H9 (cell line): Measurements from ENCODE around the gene CAMTA1. TPM values are rescaled to one million over a fixed set of nuclear protein-coding genes. Genes with fewer than 3 reads are reported as not detected.

Experiments
- DNase-seq: peaks from one replicate; pipeline ENCODE4 v3.0.0-alpha.2; 2017
- H2AFZ ChIP-seq: one replicate; pipeline ENCODE4 v1.6.1; 2013; ENCODE audit warnings: mild to moderate bottlenecking, low read length, control low read depth, moderate library complexity
- H2AK5ac ChIP-seq: 2 replicates; pipeline ENCODE4 v1.6.1; 2013; ENCODE audit warnings: low read length, control low read depth, mixed read lengths; ENCODE audit not compliant: insufficient read length
- H2BK120ac ChIP-seq: one replicate; pipeline ENCODE4 v1.6.1; 2013; ENCODE audit warnings: low read depth, mild to moderate bottlenecking, low read length, control low read depth, inconsistent platforms; ENCODE audit not compliant: poor library complexity, severe bottlenecking
- H2BK12ac ChIP-seq: 2 replicates; pipeline ENCODE4 v1.6.1; 2013; ENCODE audit warnings: low read length, control low read depth, mixed read lengths, low read depth; ENCODE audit not compliant: insufficient read length
- H2BK15ac ChIP-seq: 2 replicates; pipeline ENCODE4 v1.6.1; 2013; ENCODE audit warnings: low read depth, low read length, control low read depth
- H2BK20ac ChIP-seq: one replicate; pipeline ENCODE4 v1.6.1; 2013; ENCODE audit warnings: low read depth, mild to moderate bottlenecking, low read length, control low read depth, inconsistent platforms; ENCODE audit not compliant: poor library complexity, severe bottlenecking
- H2BK5ac ChIP-seq: 2 replicates; pipeline ENCODE4 v1.6.1; 2013; ENCODE audit warnings: low read length, control low read depth, mixed read lengths; ENCODE audit not compliant: insufficient read length
- H3K14ac ChIP-seq: 2 replicates; pipeline ENCODE4 v1.6.1; 2013; ENCODE audit warnings: low read length, control low read depth; ENCODE audit not compliant: insufficient read depth
- H3K18ac ChIP-seq: 2 replicates; pipeline ENCODE4 v1.6.1; 2013; ENCODE audit warnings: low read depth, mild to moderate bottlenecking, mixed read lengths, low read length, control low read depth; ENCODE audit not compliant: insufficient read length
- H3K23ac ChIP-seq: 2 replicates; pipeline ENCODE4 v1.6.1; 2013; ENCODE audit warnings: low read length, control low read depth, mixed read lengths, low read depth; ENCODE audit not compliant: insufficient read length
- H3K23me2 ChIP-seq: 2 replicates; pipeline ENCODE4 v1.6.1; 2013; ENCODE audit warnings: low read depth, mild to moderate bottlenecking, mixed read lengths, low read length, control low read depth; ENCODE audit not compliant: insufficient read length, poor library complexity, severe bottlenecking
- H3K27ac ChIP-seq: 2 replicates; pipeline ENCODE4 v1.5.1; 2013; ENCODE audit warnings: low read length, control low read depth, mixed read lengths, low read depth; ENCODE audit not compliant: insufficient read length
- H3K27me3 ChIP-seq: 2 replicates; pipeline ENCODE4 v1.6.1; 2013; ENCODE audit warnings: low read length, control low read depth, inconsistent platforms; ENCODE audit not compliant: insufficient read depth
- H3K4ac ChIP-seq: 2 replicates; pipeline ENCODE4 v1.6.1; 2013; ENCODE audit warnings: low read depth, mild to moderate bottlenecking, control low read depth, inconsistent platforms, low read length, moderate library complexity
- H3K4me1 ChIP-seq: 2 replicates; pipeline ENCODE4 v1.6.1; 2013; ENCODE audit warnings: low read length, control low read depth, inconsistent platforms; ENCODE audit not compliant: insufficient read depth
- H3K4me2 ChIP-seq: 2 replicates; pipeline ENCODE4 v1.6.1; 2013; ENCODE audit warnings: low read length, control low read depth, mixed read lengths; ENCODE audit not compliant: insufficient read length, insufficient read depth
- H3K56ac ChIP-seq: 2 replicates; pipeline ENCODE4 v1.6.1; 2013; ENCODE audit warnings: low read depth, mild to moderate bottlenecking, mixed read lengths, low read length, control low read depth; ENCODE audit not compliant: insufficient read length
- H3K79me1 ChIP-seq: 2 replicates; pipeline ENCODE4 v1.6.1; 2013; ENCODE audit warnings: low read depth, mild to moderate bottlenecking, moderate library complexity, low read length, control low read depth, inconsistent platforms; ENCODE audit not compliant: insufficient read depth, poor library complexity, severe bottlenecking
- H3K79me2 ChIP-seq: 2 replicates; pipeline ENCODE4 v1.6.1; 2013; ENCODE audit warnings: low read length, control low read depth, inconsistent platforms; ENCODE audit not compliant: insufficient read depth
- H3K9ac ChIP-seq: 2 replicates; pipeline ENCODE4 v1.6.1; 2013; ENCODE audit warnings: low read length, control low read depth, mixed read lengths; ENCODE audit not compliant: insufficient read length; ENCODE audit errors: extremely low read depth
- H3K9me3 ChIP-seq: one replicate; pipeline ENCODE4 v1.6.1; 2013; ENCODE audit warnings: low read depth, low read length, inconsistent platforms; ENCODE audit not compliant: control insufficient read depth
- H3T11ph ChIP-seq: one replicate; pipeline ENCODE4 v1.6.1; 2013; ENCODE audit warnings: mild to moderate bottlenecking, low read length, control low read depth, inconsistent platforms
- H4K20me1 ChIP-seq: one replicate; pipeline ENCODE4 v1.6.1; 2013; ENCODE audit not compliant: control insufficient read depth, insufficient read length, insufficient read depth
- H4K5ac ChIP-seq: 2 replicates; pipeline ENCODE4 v1.6.1; 2013; ENCODE audit warnings: low read depth, mild to moderate bottlenecking, mixed read lengths, low read length, control low read depth; ENCODE audit not compliant: insufficient read length
- H4K8ac ChIP-seq: replicated peaks from 2 replicates; pipeline ENCODE4 v1.6.1; 2013; ENCODE audit warnings: low read length, control low read depth, mixed read lengths, low read depth; ENCODE audit not compliant: insufficient read length
- H4K91ac ChIP-seq: 2 replicates; pipeline ENCODE4 v1.6.1; 2013; ENCODE audit warnings: low read depth, mild to moderate bottlenecking, moderate library complexity, mixed read lengths, low read length, control low read depth; ENCODE audit not compliant: insufficient read length
- H3K27ac Mint-ChIP-seq, 3 experiments: 2 replicates in 2 of 3; 3 replicates in 1 of 3; pipeline ENCODE4 v1.8.0; 2020 to 2021; ENCODE audit warnings: mixed read lengths in 3 of 3, mild to moderate bottlenecking in 1 of 3, moderate library complexity in 1 of 3
- H3K27me3 Mint-ChIP-seq: 2 replicates; pipeline ENCODE4 v1.8.0; 2021; ENCODE audit warnings: low read depth, mild to moderate bottlenecking, moderate library complexity, mixed read lengths
- H3K36me3 Mint-ChIP-seq, 3 experiments: 2 replicates in 2 of 3; 3 replicates in 1 of 3; pipeline ENCODE4 v1.8.0; 2020 to 2021; ENCODE audit warnings: low read depth in 3 of 3, mixed read lengths in 3 of 3; ENCODE audit not compliant: insufficient read depth in 1 of 3
- H3K4me1 Mint-ChIP-seq, 2 experiments: 2 replicates each; pipeline ENCODE4 v1.8.0; 2020; ENCODE audit warnings: mixed read lengths in 2 of 2
- H3K4me3 Mint-ChIP-seq, 2 experiments: 2 replicates in 1 of 2; 3 replicates in 1 of 2; pipeline ENCODE4 v1.8.0; 2020 to 2021; ENCODE audit warnings: mild to moderate bottlenecking in 2 of 2, mixed read lengths in 2 of 2, moderate library complexity in 1 of 2
- H3K9me3 Mint-ChIP-seq, 2 experiments: 2 replicates in 1 of 2; 3 replicates in 1 of 2; pipeline ENCODE4 v1.8.0; 2020; ENCODE audit warnings: mild to moderate bottlenecking in 2 of 2, mixed read lengths in 2 of 2, moderate library complexity in 1 of 2
- CTCF ChIP-seq: fragments of 200-600 bp; sonication (generic); conservative IDR thresholded peaks from 3 replicates; pipeline ENCODE4 v1.8.0; 2021; ENCODE audit warnings: antibody characterized with exemption, mild to moderate bottlenecking
- WGBS: extraction: QIAGEN DNeasy Blood & Tissue Kit; methylation state at CpG from one replicate; pipeline ENCODE4 v1.1.7; 2013; ENCODE audit warnings: missing lambda C conversion rate, low lambda C conversion rate, mixed read lengths; ENCODE audit not compliant: insufficient read length; ENCODE audit errors: extremely low coverage; 5-methylcytosine and 5-hydroxymethylcytosine counted together
- total RNA-seq: library from RNA; stranded (reverse); gene quantifications from 2 replicates; pipeline ENCODE4 v1.2.1, GENCODE V29; 2021

The CAMTA1 gene
- total RNA-seq, 1 experiment from 2014 or later, result 115 TPM

- Mint-ChIP-seq H3K36me3 (no peaks in the 10 kb centered on the region), H3K27ac (peak overlapping the region in 1 of 3 experiments; percentile 63; a peak in 2 of 7 replicates), H3K4me3 (no peak overlapping the region), H3K9me3 (no peaks in the 10 kb centered on the region), H3K27me3 (no peaks in the 10 kb centered on the region; the same call in none of the 2 replicates), H3K4me1 (peaks cover 5 to 25% of the 10 kb centered on the region in 2 experiments; a peak in 3 of 4 replicates)
- Histone ChIP-seq H3K23ac (no peak overlapping the region), H3K79me1 (no peaks in the 10 kb centered on the region), H3K79me2 (no peaks in the 10 kb centered on the region), H3K23me2 (no peaks in the 10 kb centered on the region), H2BK120ac (no peak overlapping the region), H3K4ac (no peak overlapping the region), H2BK15ac (no peak overlapping the region), H3K27me3 (no peaks in the 10 kb centered on the region), H2BK20ac (no peak overlapping the region), H4K91ac (no peak overlapping the region), H3T11ph (no peak overlapping the region), H3K18ac (no peak overlapping the region), H4K5ac (no peak overlapping the region), H2AK5ac (no peak overlapping the region), H3K4me1 (no peaks in the 10 kb centered on the region), H2AFZ (no peak overlapping the region), H4K8ac (no peak overlapping the region), H3K9ac (no peak overlapping the region), H3K9me3 (no peaks in the 10 kb centered on the region), H3K27ac (no peak overlapping the region), H3K56ac (no peak overlapping the region), H3K14ac (no peak overlapping the region), H2BK5ac (no peak overlapping the region), H3K4me2 (no peak overlapping the region), H2BK12ac (no peak overlapping the region), H4K20me1 (no peaks in the 10 kb centered on the region)
- no CpG with 5 or more reads among the region's 4 CpGs for WGBS
- DNase-seq, result no peak
- TF ChIP-seq CTCF, result no peak
Observed at GRCh38 chr1:6948861-6949260, 163.6 kb downstream of the CAMTA1 start.
